Fibroblast of mammary gland (primary cell): ENCODE measurements around the gene STIMATE.

Experiments
- DNase-seq: peaks from one replicate; pipeline ENCODE4 v3.0.0-alpha.2; 2010; ENCODE audit warnings: low read depth
- H3K4me3 ChIP-seq: 2 replicates; pipeline ENCODE4 v1.5.1; 2011; ENCODE audit warnings: low read depth, mild to moderate bottlenecking, low read length, moderate library complexity; ENCODE audit not compliant: control insufficient read depth
- CTCF ChIP-seq: conservative IDR thresholded peaks from 2 replicates; pipeline ENCODE4 v1.5.1; 2011; ENCODE audit warnings: low read depth, low read length, inconsistent platforms; ENCODE audit not compliant: control insufficient read depth, insufficient read depth

The STIMATE gene

DNA sequence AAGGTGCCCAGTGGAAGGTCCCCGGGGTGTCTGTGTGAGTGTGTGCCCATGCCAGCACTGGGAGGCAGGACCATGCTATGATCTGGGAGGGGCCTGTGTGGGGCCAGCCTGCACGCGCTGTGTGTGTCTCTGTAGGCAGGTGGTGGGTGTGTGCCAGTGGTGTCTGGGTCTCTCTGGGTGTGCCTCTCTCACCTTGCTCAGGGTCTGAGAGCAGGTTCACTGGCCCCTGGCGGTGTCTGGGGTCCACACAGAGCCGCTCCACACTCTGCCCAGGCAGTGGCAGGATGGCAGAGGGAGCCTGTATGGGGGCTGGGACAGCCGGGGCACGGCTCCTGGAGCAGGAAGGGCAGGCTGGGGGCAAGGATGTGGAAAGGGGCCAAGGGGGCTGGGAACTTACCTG is 79.5 kb downstream of the STIMATE start:
- H3K4me3 ChIP-seq, result no peak overlapping the region
- DNase-seq, result no peak
- no peak for TF ChIP-seq CTCF

DNA sequence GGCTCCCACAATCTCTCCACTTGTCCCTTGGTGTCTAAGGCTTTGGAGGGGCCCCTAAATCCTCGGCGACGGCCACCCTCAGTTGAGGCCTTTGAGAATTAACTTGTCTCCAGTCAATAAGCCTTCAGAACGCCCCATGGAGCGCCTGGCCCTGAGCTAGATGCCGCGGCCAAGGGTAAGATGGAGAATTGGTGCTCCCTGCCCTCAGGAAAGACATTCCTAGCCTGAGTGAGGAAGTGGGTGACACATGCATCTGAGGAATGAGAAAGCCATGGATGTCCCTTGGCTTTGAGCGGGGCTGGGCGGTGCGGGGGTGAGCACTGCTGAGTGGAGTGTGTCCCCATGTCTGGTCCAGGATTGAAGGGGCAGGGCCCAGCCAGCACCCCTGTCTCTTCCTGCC is 80.1 kb downstream of the STIMATE start:
- no peak overlapping the region for H3K4me3 ChIP-seq
- no peak for DNase-seq
- TF ChIP-seq CTCF, result no peak

DNA sequence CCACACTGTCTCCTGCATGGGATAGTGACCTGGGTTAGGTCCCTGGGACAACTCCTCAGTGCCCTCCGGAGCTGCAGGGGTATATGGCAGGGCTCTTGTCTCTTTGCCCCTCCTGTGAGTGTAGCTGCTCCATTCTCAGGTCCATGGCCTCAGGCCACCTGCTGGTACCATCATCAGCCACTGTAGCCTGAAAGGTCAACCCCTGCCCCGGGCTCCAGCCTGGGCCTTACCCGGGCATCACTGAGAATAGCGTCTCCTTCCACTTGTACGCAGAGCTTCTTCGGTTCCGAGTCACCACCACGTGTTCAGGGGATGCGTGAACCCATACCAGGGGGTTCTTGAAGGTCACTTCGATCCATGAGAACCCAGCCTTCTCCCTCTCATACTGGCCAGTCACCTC is 80.7 kb downstream of the STIMATE start:
- DNase-seq, result no peak
- no peak overlapping the region for H3K4me3 ChIP-seq
- TF ChIP-seq CTCF, result no peak

GRCh38 chr3:52816199-52816598 is 81.1 kb downstream of the STIMATE start:
- no peak overlapping the region for H3K4me3 ChIP-seq
- TF ChIP-seq CTCF, result no peak
- no peak for DNase-seq

DNA sequence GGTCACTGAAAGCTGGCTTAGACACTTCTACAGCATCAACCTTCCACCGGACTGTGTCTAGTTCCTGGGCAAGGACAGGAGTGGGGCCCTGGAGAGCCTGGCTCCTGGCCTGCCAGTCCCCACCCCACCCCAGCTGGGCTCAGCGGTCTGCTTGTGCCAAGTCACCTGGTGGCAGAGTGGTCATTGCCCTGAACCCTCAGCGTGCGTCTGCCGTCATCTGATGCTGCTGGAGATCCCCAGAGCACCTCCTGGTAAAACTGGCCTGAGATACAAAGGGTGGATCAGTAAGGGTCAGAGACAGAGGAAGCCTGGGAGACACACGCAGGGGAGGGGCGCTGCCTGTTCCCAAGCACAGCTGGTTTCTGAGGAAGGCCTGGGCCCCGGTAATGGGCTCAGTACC is 83.5 kb downstream of the STIMATE start:
- DNase-seq, result no peak
- no peak for TF ChIP-seq CTCF

GRCh38 chr3:52811452-52812011 is 85.8 kb downstream of the STIMATE start:
- TF ChIP-seq CTCF, result no peak
- DNase-seq, result no peak
- H3K4me3 ChIP-seq, result no peak overlapping the region

More for the DNA sequence above, 83.5 kb downstream of the STIMATE start:
- H3K4me3 ChIP-seq, result no peak overlapping the region

GRCh38 chr3:52810923-52811322 is 86.4 kb downstream of the STIMATE start:
- no peak for TF ChIP-seq CTCF
- no peak for DNase-seq
- no peak overlapping the region for H3K4me3 ChIP-seq
